Endodermal cell (in vitro differentiated cells): ENCODE results near the gene HLF. TPM values are rescaled to one million over a fixed set of nuclear protein-coding genes. Genes with fewer than 3 reads are reported as not detected.

Source experiments
- DNase-seq: peaks from one replicate; pipeline ENCODE4 v3.0.0-alpha.2; 2017
- H3K27ac ChIP-seq: 2 replicates; pipeline ENCODE4 v1.5.1; 2013; ENCODE audit warnings: mild to moderate bottlenecking, low read depth, low read length, moderate library complexity
- H3K27me3 ChIP-seq: 2 replicates; pipeline ENCODE4 v1.6.1; 2013; ENCODE audit warnings: mild to moderate bottlenecking, low read length, moderate library complexity; ENCODE audit not compliant: insufficient read depth, control insufficient read depth, poor library complexity, severe bottlenecking
- H3K36me3 ChIP-seq: 2 replicates; pipeline ENCODE4 v1.7.0; 2013; ENCODE audit warnings: mild to moderate bottlenecking, low read length, moderate library complexity; ENCODE audit not compliant: control insufficient read depth, insufficient read depth
- H3K4me1 ChIP-seq: one replicate; pipeline ENCODE4 v1.7.0; 2013; ENCODE audit warnings: low read length; ENCODE audit not compliant: control insufficient read depth, insufficient read depth
- H3K4me3 ChIP-seq: 2 replicates; pipeline ENCODE4 v1.5.1; 2013; ENCODE audit warnings: mild to moderate bottlenecking, low read length, moderate library complexity
- H3K9ac ChIP-seq: 2 replicates; pipeline ENCODE4 v1.6.1; 2013; ENCODE audit warnings: mild to moderate bottlenecking, low read length, moderate library complexity; ENCODE audit not compliant: poor library complexity, severe bottlenecking; ENCODE audit errors: extremely low read depth
- H3K9me3 ChIP-seq: 2 replicates; pipeline ENCODE4 v1.6.1; 2013; ENCODE audit warnings: mild to moderate bottlenecking, low read length, moderate library complexity; ENCODE audit not compliant: control insufficient read depth
- H3K27ac Mint-ChIP-seq: 2 replicates; pipeline ENCODE4 v1.8.0; 2020; ENCODE audit warnings: mixed read lengths
- H3K27me3 Mint-ChIP-seq: 2 replicates; pipeline ENCODE4 v1.8.0; 2021; ENCODE audit warnings: mild to moderate bottlenecking, mixed read lengths; ENCODE audit not compliant: insufficient read depth
- H3K36me3 Mint-ChIP-seq: 2 replicates; pipeline ENCODE4 v1.8.0; 2020; ENCODE audit warnings: low read depth, mixed read lengths
- H3K4me1 Mint-ChIP-seq: 2 replicates; pipeline ENCODE4 v1.8.0; 2020; ENCODE audit warnings: mixed read lengths
- H3K4me3 Mint-ChIP-seq: 2 replicates; pipeline ENCODE4 v1.8.0; 2020; ENCODE audit warnings: mild to moderate bottlenecking, moderate library complexity, mixed read lengths
- H3K9me3 Mint-ChIP-seq: 2 replicates; pipeline ENCODE4 v1.8.0; 2020; ENCODE audit warnings: mild to moderate bottlenecking, mixed read lengths
- WGBS, 2 experiments: methylation state at CpG; one replicate each; pipeline versions ENCODE4 v1.1.5 to v1.1.7; 2013; ENCODE audit warnings: missing lambda C conversion rate in 2 of 2, mixed read lengths in 1 of 2; ENCODE audit not compliant: insufficient coverage in 1 of 2, insufficient read length in 1 of 2; 5-methylcytosine and 5-hydroxymethylcytosine counted together
- total RNA-seq, 2 donors: library from RNA; stranded (reverse); fragmentation: NEBNext Ultra II Directional in 1 of 2; extraction: Animal tissue kit (Norgen Biotek cat#: 25700) in 1 of 2; gene quantifications; 2 replicates in 1 of 2; 3 replicates in 1 of 2; pipeline ENCODE4 v1.2.1, GENCODE V29; 2021
- TF ChIP-seq, protein P1 (sequence below): fragments of 200-600 bp; sonication (generic); conservative IDR thresholded peaks from 2 replicates; pipeline ENCODE4 v1.5.0; 2021; ENCODE audit warnings: antibody characterized with exemption, mild to moderate bottlenecking

Gene HLF
- total RNA-seq, 2 donors from 2014 or later: not detected

DNA sequence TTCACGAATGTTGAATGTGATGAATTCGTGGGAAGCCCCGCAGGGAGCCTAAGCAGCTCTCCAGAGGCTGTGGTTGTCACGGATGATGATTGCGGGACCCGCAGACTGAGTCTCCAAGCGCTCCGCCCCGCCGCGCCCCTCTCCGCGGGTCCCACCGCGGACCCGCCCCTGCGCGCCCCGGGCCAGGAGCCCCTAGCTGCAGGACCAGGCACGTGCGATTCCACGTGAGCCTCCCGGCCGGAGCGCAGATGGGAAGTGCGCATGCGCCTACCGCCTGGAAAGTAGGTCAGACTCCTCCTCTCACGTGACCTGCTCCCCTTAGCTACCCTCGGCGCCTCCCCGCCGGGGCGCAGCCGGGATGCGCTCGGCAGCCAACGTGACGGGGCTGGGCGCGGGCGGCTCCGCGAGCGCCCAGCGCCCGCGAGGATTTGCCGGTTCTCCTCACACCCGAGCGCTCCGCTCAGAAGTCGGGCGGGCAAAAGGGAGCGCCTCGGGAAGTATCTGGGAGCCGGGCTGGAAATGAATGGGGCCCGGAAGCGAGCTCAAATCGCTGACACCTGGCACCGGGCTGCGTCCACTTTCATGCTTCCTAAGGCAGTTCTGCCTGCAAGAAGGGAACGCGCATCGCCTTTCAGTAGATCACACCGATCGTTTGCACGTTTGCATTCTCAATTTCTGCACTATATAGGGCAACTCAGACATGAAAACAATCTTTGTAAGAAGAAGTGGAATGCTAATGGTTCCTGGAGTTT, 26.4 kb upstream of the HLF start:
- peak; percentile 99 for DNase-seq
- no peaks in the 10 kb centered on the region for H3K9me3 Mint-ChIP-seq
- H3K36me3 ChIP-seq: no peaks in the 10 kb centered on the region
- peaks cover 12% of the 10 kb centered on the region for H3K4me1 Mint-ChIP-seq
- no peak overlapping the region for H3K27ac ChIP-seq
- peak overlapping the region; percentile 86 for H3K4me3 ChIP-seq
- no peaks in the 10 kb centered on the region for H3K9me3 ChIP-seq
- peak overlapping the region; percentile 90 for H3K27ac Mint-ChIP-seq
- no peaks in the 10 kb centered on the region for H3K4me1 ChIP-seq
- peaks cover 55% of the 10 kb centered on the region for H3K27me3 Mint-ChIP-seq
- peak overlapping the region; percentile 5 for H3K9ac ChIP-seq
- peaks cover 43% of the 10 kb centered on the region for H3K27me3 ChIP-seq
- no peaks in the 10 kb centered on the region for H3K36me3 Mint-ChIP-seq
- TF ChIP-seq, protein P1, sequence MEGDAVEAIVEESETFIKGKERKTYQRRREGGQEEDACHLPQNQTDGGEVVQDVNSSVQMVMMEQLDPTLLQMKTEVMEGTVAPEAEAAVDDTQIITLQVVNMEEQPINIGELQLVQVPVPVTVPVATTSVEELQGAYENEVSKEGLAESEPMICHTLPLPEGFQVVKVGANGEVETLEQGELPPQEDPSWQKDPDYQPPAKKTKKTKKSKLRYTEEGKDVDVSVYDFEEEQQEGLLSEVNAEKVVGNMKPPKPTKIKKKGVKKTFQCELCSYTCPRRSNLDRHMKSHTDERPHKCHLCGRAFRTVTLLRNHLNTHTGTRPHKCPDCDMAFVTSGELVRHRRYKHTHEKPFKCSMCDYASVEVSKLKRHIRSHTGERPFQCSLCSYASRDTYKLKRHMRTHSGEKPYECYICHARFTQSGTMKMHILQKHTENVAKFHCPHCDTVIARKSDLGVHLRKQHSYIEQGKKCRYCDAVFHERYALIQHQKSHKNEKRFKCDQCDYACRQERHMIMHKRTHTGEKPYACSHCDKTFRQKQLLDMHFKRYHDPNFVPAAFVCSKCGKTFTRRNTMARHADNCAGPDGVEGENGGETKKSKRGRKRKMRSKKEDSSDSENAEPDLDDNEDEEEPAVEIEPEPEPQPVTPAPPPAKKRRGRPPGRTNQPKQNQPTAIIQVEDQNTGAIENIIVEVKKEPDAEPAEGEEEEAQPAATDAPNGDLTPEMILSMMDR: peak; percentile 33
- 0 to 1% methylated on average over 6 to 68 of the region's 68 CpGs for WGBS, 2 experiments
- H3K4me3 Mint-ChIP-seq: peak overlapping the region; percentile 67

GRCh38 chr17:55238931-55239297, 25.8 kb upstream of the HLF start:
- Histone ChIP-seq H3K4me3 (peak overlapping the region; percentile 86), H3K36me3 (no peaks in the 10 kb centered on the region), H3K27ac (no peak overlapping the region), H3K27me3 (peaks cover 43% of the 10 kb centered on the region), H3K9ac (peak overlapping the region; percentile 5), H3K9me3 (no peaks in the 10 kb centered on the region), H3K4me1 (no peaks in the 10 kb centered on the region)
- Mint-ChIP-seq H3K4me3 (peak overlapping the region; percentile 67), H3K27ac (peak overlapping the region; percentile 90), H3K27me3 (peaks cover 53% of the 10 kb centered on the region), H3K36me3 (no peaks in the 10 kb centered on the region), H3K9me3 (no peaks in the 10 kb centered on the region), H3K4me1 (peaks cover 12% of the 10 kb centered on the region)
- TF ChIP-seq, protein P1: no peak
- 7% methylated on average over 3 of the region's 4 CpGs; no CpG with 5 or more reads in 1 of the 2 experiments for WGBS, 2 experiments
- DNase-seq: no peak

DNA sequence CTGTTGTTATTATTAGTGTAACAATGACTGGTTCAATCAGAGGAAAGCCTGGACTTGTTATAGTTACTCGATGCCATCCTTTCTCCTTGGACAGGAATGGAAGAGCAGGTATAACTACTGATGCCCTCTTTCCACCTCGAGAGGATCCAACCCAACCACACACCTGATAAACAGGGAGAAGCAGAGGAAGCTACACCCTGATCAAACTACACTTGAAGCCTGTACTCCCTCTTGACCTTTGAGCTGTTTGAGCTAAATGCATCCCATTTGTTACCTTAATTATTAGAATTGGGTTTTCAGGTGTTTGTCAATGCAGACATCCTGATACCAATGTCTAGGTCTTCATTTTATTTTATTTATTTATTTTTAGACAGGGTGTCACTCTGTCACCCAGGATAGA, 23.7 kb upstream of the HLF start:
- H3K27me3 ChIP-seq: peaks cover 58% of the 10 kb centered on the region
- no peak overlapping the region for H3K4me3 Mint-ChIP-seq
- H3K36me3 ChIP-seq: no peaks in the 10 kb centered on the region
- no peak overlapping the region for H3K4me3 ChIP-seq
- DNase-seq: no peak
- H3K4me1 Mint-ChIP-seq: peaks cover 12% of the 10 kb centered on the region
- H3K27ac ChIP-seq: no peak overlapping the region
- no peaks in the 10 kb centered on the region for H3K9me3 ChIP-seq
- no peak overlapping the region for H3K9ac ChIP-seq
- H3K4me1 ChIP-seq: no peaks in the 10 kb centered on the region
- WGBS, 2 experiments: 78 to 88% methylated on average over 1 to 2 of the region's 2 CpGs
- peaks cover 55% of the 10 kb centered on the region for H3K27me3 Mint-ChIP-seq
- H3K9me3 Mint-ChIP-seq: no peaks in the 10 kb centered on the region
- no peaks in the 10 kb centered on the region for H3K36me3 Mint-ChIP-seq
- TF ChIP-seq, protein P1: no peak
- H3K27ac Mint-ChIP-seq: no peak overlapping the region
